Activated T-cell treated with anti-CD3 and anti-CD28 coated beads, Interleukin-2, amount 50 U/mL, for 72 hours (primary cell): Measurements from ENCODE around the gene DIAPH3. TPM values are rescaled to one million over a fixed set of nuclear protein-coding genes. Genes with fewer than 3 reads are reported as not detected.

Source experiments
- ATAC-seq, 2 donors: fragments of 150-1000 bp; cut with Tn5 transposase; replicated peaks in 1 of 2; 2 replicates each; pipeline ENCODE4 v1.10.0; 2021; ENCODE audit warnings: moderate library complexity in 2 of 2, mild to moderate bottlenecking in 1 of 2
- DNase-seq, 2 donors: peaks; one replicate each; pipeline ENCODE4 v3.0.0; 2021 to 2022; ENCODE audit warnings: mixed read lengths in 1 of 2
- H3K27ac Mint-ChIP-seq: one replicate; pipeline ENCODE4 v1.8.0; 2022; ENCODE audit warnings: mild to moderate bottlenecking, moderate library complexity, mixed read lengths
- H3K27me3 Mint-ChIP-seq: one replicate; pipeline ENCODE4 v1.8.0; 2022; ENCODE audit warnings: low read depth, mixed read lengths
- H3K36me3 Mint-ChIP-seq, 2 donors: one replicate each; pipeline ENCODE4 v1.8.0; 2022; ENCODE audit warnings: mixed read lengths in 2 of 2, mild to moderate bottlenecking in 1 of 2; ENCODE audit not compliant: insufficient read depth in 2 of 2
- H3K4me1 Mint-ChIP-seq: one replicate; pipeline ENCODE4 v1.8.0; 2022; ENCODE audit warnings: low read depth, mixed read lengths
- H3K4me3 Mint-ChIP-seq, 2 donors: one replicate each; pipeline ENCODE4 v1.8.0; 2022; ENCODE audit warnings: mild to moderate bottlenecking in 2 of 2, mixed read lengths in 2 of 2, moderate library complexity in 2 of 2
- H3K9me3 Mint-ChIP-seq, 2 donors: one replicate each; pipeline ENCODE4 v1.8.0; 2022; ENCODE audit warnings: mixed read lengths in 2 of 2
- total RNA-seq, 2 donors: library from RNA; stranded (reverse); gene quantifications; one replicate each; pipeline ENCODE4 v1.2.3, GENCODE V29; 2022

DIAPH3 gene
- total RNA-seq, 2 donors from 2014 or later = 28.5 to 30.8 TPM

DNA sequence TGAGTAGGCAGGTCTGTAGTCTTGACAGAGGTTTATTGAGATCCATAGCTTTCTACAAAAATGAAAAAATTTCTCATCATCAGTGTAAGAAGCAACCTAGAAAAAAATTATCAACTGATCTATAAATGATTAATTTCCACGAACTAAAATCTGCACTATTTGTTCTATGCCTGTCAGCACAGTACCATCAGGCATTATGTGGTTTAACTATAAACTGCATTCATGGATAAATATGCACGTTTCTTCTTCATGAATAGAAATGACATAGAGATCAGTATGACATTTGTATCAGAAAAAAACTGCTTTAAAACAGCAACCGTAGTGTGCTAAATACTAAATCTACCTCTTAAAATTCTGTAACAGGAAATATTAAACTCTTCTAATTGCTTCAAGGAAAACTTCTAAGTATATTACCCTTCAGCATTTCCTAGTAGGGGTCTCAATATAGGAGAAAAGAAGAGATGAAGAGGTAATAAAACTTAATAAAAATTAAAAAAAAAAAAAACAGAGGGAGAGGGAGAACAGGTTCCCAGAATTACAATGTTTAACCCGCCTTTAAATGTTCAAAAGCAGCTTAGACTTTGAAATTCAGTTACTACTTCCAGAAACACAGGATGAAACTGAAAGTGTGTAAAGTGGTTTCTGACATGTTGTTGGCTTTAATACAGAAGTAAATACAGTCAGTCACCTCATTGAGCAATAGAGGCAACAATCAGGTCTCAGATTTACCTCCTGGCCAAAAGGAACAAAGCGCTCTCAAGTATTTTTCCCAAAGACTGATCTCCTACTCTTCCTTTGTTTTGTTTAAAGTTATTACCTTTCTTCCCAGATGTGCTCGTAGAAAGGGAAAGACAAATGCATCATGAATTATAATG lies 144.4 kb downstream of the DIAPH3 start:
- Mint-ChIP-seq H3K27me3 (no peaks in the 10 kb centered on the region), H3K4me3 (no peak overlapping the region), H3K9me3 (peaks cover 0 to under 1% of the 10 kb centered on the region in 2 donors), H3K4me1 (peaks cover 8% of the 10 kb centered on the region), H3K27ac (no peak overlapping the region), H3K36me3 (peaks cover 3 to 11% of the 10 kb centered on the region in 2 donors)
- ATAC-seq (no peak), DNase-seq (no peak)

DNA sequence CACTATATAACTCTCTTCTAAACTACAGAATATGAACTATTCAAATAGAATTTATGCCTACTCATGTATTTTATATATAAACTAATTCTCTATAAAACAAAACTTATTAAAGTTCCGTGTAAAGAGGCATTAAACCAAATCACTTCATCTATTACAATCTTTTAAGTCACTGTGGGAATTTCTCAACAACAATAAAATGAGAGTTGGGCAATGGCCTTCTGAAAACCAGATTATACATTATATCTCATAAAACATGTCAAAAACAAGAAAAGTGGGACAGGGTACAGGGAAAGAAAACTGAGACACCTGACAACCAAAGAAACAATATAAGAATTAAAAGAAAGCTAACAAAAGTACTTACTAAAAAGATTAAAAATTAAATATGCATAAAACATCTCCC lies 145.2 kb downstream of the DIAPH3 start:
- Mint-ChIP-seq H3K36me3 (peaks cover 1 to 8% of the 10 kb centered on the region in 2 donors), H3K27me3 (no peaks in the 10 kb centered on the region), H3K27ac (no peak overlapping the region), H3K9me3 (no peaks in the 10 kb centered on the region), H3K4me1 (peaks cover 8% of the 10 kb centered on the region), H3K4me3 (no peak overlapping the region)
- ATAC-seq (no peak), DNase-seq (no peak)

- peaks cover 1 to 8% of the 10 kb centered on the region in 2 donors for H3K36me3 Mint-ChIP-seq
Observed at GRCh38 chr13:60016229-60016628, 147.5 kb downstream of the DIAPH3 start.

GRCh38 chr13:60013166-60013565 lies 150.6 kb downstream of the DIAPH3 start:
- Mint-ChIP-seq H3K36me3 (peaks cover 1 to 8% of the 10 kb centered on the region in 2 donors), H3K4me3 (no peak overlapping the region), H3K27ac (no peak overlapping the region), H3K27me3 (no peaks in the 10 kb centered on the region), H3K4me1 (no peaks in the 10 kb centered on the region), H3K9me3 (no peaks in the 10 kb centered on the region)
- ATAC-seq (no peak), DNase-seq (no peak)

More at GRCh38 chr13:60016229-60016628, 147.5 kb downstream of the DIAPH3 start:
- ATAC-seq = no peak
- Mint-ChIP-seq H3K4me1 (peaks cover 8% of the 10 kb centered on the region), H3K4me3 (no peak overlapping the region), H3K27ac (no peak overlapping the region), H3K9me3 (no peaks in the 10 kb centered on the region), H3K27me3 (no peaks in the 10 kb centered on the region)
- DNase-seq = no peak

DNA sequence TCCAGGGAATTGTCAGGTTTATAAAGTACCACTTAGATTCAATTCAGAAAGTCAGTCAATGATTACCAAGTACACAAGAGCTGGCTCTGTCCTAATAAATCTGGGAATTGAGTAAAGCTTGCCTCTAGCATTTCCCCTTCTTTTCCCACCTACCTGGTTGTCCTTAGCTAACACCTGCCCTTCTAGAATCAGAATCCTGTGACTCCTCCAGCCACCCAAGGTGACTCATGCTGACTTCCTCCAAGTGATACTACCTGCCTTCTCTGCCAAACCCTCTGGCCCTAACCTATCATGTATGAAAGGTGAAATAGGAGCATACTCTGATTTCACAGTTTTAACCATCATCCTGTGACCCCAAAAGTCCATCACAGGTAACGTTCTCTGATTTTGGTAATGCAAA lies 151.2 kb downstream of the DIAPH3 start:
- DNase-seq = no peak
- no peaks in the 10 kb centered on the region for H3K9me3 Mint-ChIP-seq

GRCh38 chr13:60009300-60010253 lies 154.2 kb downstream of the DIAPH3 start:
- H3K4me1 Mint-ChIP-seq = no peaks in the 10 kb centered on the region
- ATAC-seq (no peak), DNase-seq (no peak)
- no peaks in the 10 kb centered on the region for H3K9me3 Mint-ChIP-seq
- H3K4me3 Mint-ChIP-seq = no peak overlapping the region
- H3K27ac Mint-ChIP-seq = no peak overlapping the region
- H3K27me3 Mint-ChIP-seq = no peaks in the 10 kb centered on the region
- peaks cover 0 to 3% of the 10 kb centered on the region in 2 donors for H3K36me3 Mint-ChIP-seq

More for the DNA sequence above, 151.2 kb downstream of the DIAPH3 start:
- Mint-ChIP-seq H3K27me3 (no peaks in the 10 kb centered on the region), H3K4me1 (no peaks in the 10 kb centered on the region), H3K27ac (no peak overlapping the region), H3K4me3 (no peak overlapping the region), H3K36me3 (peaks cover 1 to 8% of the 10 kb centered on the region in 2 donors)
- no peak for ATAC-seq

GRCh38 chr13:60001889-60002288 lies 161.8 kb downstream of the DIAPH3 start:
- H3K27me3 Mint-ChIP-seq = no peaks in the 10 kb centered on the region
- no peak overlapping the region for H3K4me3 Mint-ChIP-seq
- no peak for DNase-seq
- H3K4me1 Mint-ChIP-seq = no peaks in the 10 kb centered on the region
- no peaks in the 10 kb centered on the region for H3K9me3 Mint-ChIP-seq
- peaks cover 0 to 3% of the 10 kb centered on the region in 2 donors for H3K36me3 Mint-ChIP-seq
- no peak for ATAC-seq
- H3K27ac Mint-ChIP-seq = no peak overlapping the region

DNA sequence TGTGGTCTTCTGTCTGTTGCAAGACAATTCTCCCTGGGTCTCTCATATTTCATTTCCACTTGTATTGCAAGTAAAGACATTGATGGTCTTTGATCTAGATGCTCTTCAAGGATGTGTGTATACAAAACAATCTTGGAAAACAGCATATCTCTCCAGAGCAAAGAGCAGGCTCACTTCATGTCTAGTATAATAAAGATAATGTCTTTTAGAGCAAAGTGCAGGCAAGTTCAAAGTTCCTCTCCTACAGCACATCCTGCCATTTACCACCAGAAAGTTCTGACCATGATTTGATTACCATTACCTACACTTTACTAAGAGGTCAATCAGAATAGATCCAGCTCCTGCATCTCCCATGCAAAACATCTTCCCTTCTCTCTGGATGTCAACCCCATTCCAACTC lies 162.8 kb downstream of the DIAPH3 start:
- Mint-ChIP-seq H3K9me3 (no peaks in the 10 kb centered on the region), H3K27ac (no peak overlapping the region), H3K36me3 (peaks cover 0 to 3% of the 10 kb centered on the region in 2 donors), H3K4me1 (no peaks in the 10 kb centered on the region), H3K4me3 (no peak overlapping the region), H3K27me3 (no peaks in the 10 kb centered on the region)
- DNase-seq (no peak), ATAC-seq (no peak)

DNA sequence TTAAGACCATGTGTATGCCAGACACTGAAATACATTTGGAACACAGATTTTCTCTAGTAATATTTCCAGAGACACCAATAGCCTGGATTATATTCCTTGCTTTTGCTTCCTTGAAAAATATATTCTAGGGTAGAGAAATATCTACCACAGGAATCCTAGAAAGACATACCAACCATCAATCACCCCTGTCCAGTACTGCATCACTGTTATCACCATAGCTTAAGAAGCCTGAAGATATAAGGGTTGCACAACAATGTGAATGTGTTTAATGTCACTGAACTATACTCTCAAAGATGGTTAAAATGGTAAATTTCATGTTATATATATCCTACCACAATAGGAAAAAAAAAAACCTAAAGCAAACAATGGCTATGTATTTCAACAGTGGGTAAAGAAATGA lies 163.6 kb downstream of the DIAPH3 start:
- ATAC-seq = no peak
- Mint-ChIP-seq H3K27me3 (no peaks in the 10 kb centered on the region), H3K4me3 (no peak overlapping the region), H3K4me1 (no peaks in the 10 kb centered on the region), H3K27ac (no peak overlapping the region), H3K36me3 (peaks cover 0 to 2% of the 10 kb centered on the region in 2 donors), H3K9me3 (no peaks in the 10 kb centered on the region)
- no peak for DNase-seq

DNA sequence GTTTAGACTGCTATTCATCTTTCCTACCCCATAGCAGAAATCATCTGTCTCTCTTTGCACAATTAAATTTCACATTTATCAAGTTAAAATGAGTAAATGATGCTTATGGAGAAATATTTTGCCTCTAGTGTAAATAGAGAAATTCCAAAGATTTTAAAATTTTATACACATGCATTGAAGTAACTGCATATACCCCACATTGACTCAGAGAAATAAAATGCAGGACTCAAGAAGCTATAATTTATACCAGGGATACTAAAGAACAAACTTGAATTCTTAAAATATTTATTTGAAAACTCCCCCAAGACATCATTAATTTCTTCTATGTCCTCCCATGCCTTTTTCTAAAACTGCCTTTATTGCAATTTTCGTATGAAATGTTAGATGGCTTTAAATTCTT lies 165.8 kb downstream of the DIAPH3 start:
- H3K4me3 Mint-ChIP-seq = no peak overlapping the region
- H3K9me3 Mint-ChIP-seq = no peaks in the 10 kb centered on the region
- H3K36me3 Mint-ChIP-seq = peaks cover 0 to 1% of the 10 kb centered on the region in 2 donors
- ATAC-seq (no peak), DNase-seq (no peak)
- no peaks in the 10 kb centered on the region for H3K4me1 Mint-ChIP-seq
- no peaks in the 10 kb centered on the region for H3K27me3 Mint-ChIP-seq
- H3K27ac Mint-ChIP-seq = no peak overlapping the region

GRCh38 chr13:59996461-59996980 lies 167.2 kb downstream of the DIAPH3 start:
- H3K36me3 Mint-ChIP-seq = peaks cover under 1 to 2% of the 10 kb centered on the region in 2 donors
- no peak overlapping the region for H3K4me3 Mint-ChIP-seq
- H3K9me3 Mint-ChIP-seq = no peaks in the 10 kb centered on the region
- DNase-seq (no peak), ATAC-seq (no peak)
- no peaks in the 10 kb centered on the region for H3K27me3 Mint-ChIP-seq
- H3K27ac Mint-ChIP-seq = no peak overlapping the region
- H3K4me1 Mint-ChIP-seq = no peaks in the 10 kb centered on the region

DNA sequence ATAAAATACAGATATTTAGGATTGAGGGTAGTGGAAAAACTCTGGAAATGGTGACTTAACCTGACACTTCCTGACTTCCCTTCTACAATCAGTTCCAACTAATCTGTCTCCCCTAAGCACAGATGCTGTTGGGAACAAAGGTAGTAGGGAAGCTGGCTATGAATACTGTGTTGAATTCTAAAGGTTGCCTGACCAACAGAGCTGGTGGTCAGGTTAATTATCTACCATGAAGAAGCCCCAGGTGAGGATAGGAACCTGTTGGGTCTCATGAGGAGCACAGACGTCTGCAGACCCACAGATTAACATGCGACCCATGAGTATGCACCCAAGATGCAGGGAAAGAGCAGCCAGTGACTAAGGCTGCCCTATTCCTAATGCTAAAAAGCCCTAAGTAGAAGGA lies 172.3 kb downstream of the DIAPH3 start:
- ATAC-seq (no peak), DNase-seq (no peak)
- no peaks in the 10 kb centered on the region for H3K27me3 Mint-ChIP-seq
- H3K27ac Mint-ChIP-seq = no peak overlapping the region
- no peaks in the 10 kb centered on the region for H3K9me3 Mint-ChIP-seq
- peaks cover 4 to 8% of the 10 kb centered on the region in 2 donors for H3K36me3 Mint-ChIP-seq
- H3K4me1 Mint-ChIP-seq = no peaks in the 10 kb centered on the region
- no peak overlapping the region for H3K4me3 Mint-ChIP-seq
